ENCODE data around the gene CAMK2G.
A peak's percentile ranks its signal among the peaks of the same experiment; 100 is the strongest.
"Not testable (repeated sequence)": the region's sequence is repeated elsewhere in the genome, so short reads cannot be mapped to it uniquely, and the experiment has no call there.

CAMK2G gene

DNA sequence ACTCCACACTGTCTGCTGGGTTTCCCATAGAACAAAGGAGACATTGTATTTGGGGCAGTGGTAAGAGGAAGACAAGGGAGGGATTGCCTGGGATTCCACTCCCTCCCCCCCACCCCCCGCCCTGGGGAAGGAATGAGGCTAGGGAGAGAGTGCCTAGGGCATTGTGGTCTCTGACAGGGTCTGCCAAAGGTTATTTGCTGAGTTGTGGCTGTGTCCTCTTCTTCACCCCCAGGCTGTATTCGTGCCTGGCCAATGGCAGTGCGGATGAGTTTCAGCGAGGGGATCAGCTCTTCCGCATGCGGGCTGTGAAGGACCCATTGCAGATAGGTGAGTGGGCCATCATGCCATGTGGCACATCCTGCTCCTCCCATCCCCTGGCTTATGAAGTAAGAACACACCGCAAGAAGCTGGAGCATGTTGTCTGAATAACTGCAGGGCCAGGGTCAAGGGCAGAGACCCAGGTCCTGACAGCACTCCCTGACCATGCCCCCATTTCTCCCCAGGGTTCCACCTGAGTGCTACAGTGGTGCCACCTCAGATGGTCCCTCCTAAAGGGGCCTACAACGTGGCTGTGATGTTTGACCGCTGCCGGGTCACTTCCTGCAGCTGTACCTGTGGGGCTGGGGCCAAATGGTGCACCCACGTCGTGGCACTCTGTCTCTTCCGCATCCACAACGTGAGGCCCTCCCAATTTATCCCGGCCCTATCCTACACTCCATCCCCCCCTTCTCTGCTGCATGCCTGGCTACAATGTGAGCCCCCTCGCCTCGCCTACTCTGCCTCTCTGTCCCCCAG, 85.3 kb downstream of the CAMK2G start:
- no peak for DNase-seq

DNA sequence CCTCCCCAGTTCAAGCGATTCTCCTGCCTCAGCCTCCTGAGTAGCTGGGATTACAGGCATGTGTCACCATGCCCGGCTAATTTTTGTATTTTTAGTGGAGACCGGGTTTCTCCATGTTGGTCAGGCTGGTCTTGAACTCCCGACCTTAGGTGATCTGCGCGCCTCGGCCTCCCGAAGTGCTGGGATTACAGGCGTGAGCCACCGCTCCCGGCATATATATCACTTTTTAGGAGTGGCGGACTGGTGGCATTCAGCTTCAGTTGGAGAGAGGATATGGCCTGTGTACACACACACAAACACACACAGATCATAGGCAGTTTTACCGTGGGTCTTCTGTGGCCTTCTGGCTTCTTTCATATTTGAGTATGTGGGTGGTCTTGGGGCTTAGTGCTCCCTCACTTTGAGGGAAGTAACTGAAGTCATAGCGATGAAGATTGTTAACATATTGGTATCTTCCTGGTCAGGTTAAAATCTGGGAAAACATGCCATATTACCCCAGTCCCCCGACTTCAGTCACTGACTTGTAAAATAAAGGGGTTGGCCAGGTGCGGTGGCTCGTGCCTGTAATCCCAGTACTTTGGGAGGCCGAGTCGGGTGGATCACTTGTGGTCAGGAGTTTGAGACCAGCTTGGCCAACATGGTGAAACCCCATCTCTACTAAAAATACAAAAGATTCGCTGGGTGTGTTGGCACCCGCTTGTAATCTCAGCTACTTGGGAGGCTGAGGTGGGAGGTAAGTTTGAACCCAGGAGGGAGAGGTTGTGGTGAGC, 87.1 kb downstream of the CAMK2G start:
- not testable (repeated sequence) for DNase-seq

GRCh38 chr10:73786512-73786885, 87.9 kb downstream of the CAMK2G start:
- no peak for DNase-seq

- DNase-seq = no peak
These were observed 88.4 kb downstream of the CAMK2G start for GRCh38 chr10:73785721-73786511.

GRCh38 chr10:73785211-73785720, 89.1 kb downstream of the CAMK2G start, which contains the start of gene ZSWIM8:
Gene ZSWIM8 (plus strand): TSS chr10:73785606. CDS start chr10:73785879, 273 bp downstream.
- DNase-seq = peak; percentile 98

DNA sequence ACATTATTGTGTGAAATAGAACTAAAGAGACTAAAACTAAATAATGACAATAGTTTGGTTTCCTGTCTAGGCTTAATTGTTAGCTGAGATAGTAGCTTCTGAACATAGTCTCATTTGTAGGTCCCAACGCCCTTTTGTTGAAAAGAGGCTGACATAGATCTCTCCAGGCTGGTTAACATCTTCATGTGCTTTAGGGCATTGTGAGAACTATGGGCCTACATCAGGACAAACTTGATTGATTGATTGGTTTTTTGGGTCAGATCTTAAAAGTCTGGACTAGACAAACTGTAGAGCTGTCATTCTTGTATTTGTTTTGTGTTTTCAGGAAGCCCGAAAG, 91.6 kb downstream of the CAMK2G start:
- no peak for DNase-seq

DNA sequence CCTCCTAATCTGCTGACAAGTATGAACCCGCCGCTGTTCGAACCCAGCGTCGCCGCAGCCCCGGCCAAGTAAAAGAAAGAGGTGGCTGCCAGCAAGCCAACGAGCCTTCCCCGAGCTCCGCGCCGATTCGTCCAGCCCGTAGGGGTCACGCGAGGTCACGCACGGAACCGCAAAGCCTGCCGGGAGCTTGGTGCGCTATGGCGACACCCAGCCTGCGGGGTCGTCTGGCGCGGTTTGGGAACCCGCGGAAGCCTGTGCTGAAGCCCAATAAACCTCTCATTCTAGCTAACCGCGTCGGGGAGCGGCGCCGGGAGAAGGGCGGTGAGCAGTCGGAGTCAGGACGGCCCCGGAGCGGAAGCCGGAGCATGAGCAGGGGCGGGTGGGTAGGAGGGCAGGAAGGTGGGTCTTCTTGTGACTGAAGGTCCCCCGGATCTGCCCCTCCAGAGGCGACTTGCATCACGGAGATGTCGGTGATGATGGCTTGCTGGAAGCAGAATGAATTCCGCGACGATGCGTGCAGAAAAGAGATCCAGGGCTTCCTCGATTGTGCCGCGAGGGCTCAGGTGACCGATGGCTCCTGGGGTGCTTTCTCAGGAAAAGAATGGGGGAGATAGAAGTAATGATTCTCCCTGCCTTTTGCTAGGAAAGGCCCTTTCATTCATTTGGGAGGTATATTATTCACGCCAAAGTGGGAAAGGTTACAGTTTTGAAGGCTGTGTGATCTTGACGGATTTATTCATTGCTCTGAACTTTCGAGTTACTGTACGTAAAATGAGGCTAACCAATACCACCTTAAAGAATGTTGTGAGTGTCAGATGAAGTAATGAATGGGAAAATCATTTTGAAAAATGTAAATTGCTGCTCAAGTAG, 92.2 kb downstream of the CAMK2G start, which contains the start of gene CHCHD1:
CHCHD1 (plus strand) TSS at position 170 of the 870 bp plus-strand sequence; CDS start at position 198, 28 bp downstream.
- peak; percentile 97 for DNase-seq

- DNase-seq = no peak
These were observed 92.8 kb downstream of the CAMK2G start for GRCh38 chr10:73781548-73781878.

- DNase-seq = no peak
These were observed 93.4 kb downstream of the CAMK2G start for GRCh38 chr10:73780966-73781365.

DNA sequence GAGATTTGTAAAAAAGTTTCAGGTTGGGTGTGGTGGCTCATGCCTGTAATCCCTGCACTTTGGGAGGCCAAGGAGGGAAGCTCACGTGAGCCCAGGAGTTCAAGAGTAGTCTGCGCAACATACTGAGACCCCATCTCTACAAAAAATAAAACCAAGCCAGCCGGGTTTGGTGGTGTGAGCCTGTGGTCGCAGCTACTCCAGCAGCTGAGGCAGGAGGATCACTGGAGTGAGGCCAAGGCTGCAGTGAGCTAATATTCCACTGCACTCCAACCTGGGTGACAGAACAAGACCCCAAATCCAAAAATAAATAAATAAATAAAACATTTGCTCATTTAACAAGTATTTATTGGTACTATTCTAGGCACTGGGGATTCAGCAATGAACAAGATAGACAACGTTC, 94.1 kb downstream of the CAMK2G start:
- DNase-seq = no peak

DNA sequence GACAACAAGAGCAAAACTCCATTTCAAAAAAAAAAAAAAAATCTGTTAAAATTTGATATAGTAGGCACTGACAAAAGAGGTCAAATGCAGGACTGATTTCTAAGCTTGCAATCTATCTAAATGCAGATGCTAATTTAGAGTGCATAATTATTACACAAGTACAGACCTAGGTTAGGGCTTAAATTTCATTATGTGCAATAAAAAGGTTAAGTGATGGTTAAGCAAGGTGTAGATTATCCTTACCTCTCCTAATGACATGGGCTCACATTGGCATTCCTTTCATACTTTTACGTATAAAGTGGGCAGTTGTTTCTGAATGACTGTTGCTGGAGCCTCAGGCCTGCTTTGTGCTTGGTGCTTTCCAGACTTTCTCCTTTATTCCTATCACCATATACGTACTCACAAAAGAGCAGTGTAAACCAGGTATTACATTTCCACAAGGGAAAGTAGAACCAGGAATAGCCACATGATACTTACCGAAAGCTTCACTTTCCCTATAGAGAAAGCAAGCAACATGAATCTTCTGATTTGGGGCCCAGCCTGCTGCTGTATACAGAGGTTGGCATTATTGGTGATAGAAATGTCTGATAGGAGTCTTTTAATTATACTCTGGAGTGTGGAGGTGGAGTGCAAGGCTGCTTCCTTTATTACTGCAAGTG, 94.7 kb downstream of the CAMK2G start:
- DNase-seq = no peak

DNA sequence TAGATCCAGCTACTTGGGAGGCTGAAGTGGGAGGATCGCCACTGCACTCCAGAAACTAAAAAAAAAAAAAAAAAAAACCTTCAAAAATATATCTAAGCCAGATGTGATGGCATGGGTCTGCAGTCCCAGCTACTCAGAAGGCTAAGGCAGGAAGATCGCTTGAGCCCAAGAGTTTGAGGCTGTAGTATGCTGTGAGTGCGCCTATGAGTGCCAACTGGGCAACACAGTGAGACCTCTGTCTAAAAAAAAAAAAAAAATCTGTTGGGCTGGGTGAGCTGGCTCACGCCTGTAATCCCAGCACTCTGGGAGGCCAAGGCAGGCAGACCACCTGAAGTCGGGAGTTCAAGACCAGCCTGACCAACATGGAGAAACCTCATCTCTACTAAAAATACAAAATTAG, 95.3 kb downstream of the CAMK2G start:
- DNase-seq = no peak

DNA sequence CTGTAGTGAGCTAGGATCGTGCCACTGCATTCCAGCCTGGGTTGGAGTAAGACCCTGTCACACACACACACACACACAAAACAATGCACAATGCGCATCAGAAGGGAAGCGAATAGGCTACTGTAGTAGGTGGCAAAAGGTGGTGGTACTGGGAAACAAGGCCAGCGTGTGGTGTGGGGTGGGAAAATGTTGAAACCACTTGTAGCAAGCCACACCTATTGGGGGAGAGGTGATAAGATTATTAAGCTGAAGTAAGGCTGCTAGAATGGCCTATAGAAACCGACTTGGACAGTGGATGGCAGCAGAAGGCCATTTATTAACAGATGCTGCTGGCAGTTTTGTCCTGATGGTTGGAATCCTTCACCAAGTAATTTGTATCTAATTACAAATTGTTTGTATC, 99.7 kb downstream of the CAMK2G start:
- no peak for DNase-seq

- peak; percentile 50 for DNase-seq
These were observed 101.0 kb downstream of the CAMK2G start for GRCh38 chr10:73773152-73773879.

DNA sequence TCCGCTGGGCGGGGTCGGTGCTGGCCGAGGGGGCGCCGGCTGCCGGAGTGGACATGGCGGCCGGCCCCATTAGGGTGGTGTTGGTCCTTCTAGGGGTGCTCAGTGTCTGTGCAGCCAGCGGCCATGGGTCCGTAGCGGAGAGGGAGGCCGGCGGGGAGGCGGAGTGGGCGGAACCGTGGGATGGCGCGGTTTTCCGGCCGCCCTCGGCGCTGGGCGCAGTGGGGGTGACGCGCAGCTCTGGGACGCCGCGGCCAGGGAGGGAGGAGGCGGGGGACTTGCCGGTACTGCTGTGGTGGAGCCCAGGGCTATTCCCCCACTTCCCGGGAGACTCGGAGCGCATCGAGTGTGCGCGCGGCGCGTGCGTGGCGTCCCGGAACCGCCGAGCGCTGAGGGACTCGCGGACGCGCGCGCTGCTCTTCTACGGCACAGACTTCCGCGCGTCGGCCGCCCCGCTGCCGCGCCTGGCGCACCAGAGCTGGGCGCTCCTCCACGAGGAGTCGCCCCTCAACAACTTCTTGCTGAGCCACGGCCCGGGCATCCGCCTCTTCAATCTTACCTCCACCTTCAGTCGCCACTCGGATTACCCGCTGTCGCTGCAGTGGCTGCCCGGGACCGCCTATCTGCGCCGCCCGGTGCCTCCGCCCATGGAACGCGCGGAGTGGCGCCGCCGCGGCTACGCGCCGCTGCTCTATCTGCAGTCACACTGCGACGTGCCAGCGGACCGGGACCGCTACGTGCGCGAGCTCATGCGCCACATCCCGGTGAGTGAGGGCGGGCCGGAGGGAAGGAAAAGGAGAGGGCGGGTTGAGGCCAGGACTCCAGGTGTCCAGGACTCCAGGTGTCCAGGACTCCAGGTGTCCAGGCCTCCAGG, 101.8 kb downstream of the CAMK2G start:
- peak; percentile 95 for DNase-seq

- no peak for DNase-seq
These were observed 102.6 kb downstream of the CAMK2G start for GRCh38 chr10:73771722-73772280.

- no peak for DNase-seq
These were observed 105.0 kb downstream of the CAMK2G start for GRCh38 chr10:73769396-73769795.

- DNase-seq = no peak
These were observed 105.5 kb downstream of the CAMK2G start for GRCh38 chr10:73768881-73769280.

DNA sequence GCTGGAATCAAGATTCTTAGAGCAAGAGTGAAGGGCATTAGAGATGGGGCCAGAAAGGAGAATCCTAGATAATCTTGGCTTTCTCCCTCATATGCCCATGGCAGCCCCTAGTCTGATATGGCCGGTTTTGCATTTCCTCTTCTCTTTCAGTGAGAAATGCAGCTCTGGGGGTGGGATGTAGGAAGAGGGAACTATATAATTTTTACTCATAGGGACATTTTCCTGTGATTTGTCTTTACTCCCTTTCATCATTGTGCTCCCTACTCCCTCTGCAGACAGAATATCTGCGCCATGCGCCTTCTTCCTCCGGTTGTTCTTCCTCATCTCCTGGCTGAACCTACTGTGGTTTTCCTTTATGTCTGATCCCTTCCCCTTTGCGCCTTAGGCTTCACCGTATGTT, 109.3 kb downstream of the CAMK2G start:
- DNase-seq = no peak

DNA sequence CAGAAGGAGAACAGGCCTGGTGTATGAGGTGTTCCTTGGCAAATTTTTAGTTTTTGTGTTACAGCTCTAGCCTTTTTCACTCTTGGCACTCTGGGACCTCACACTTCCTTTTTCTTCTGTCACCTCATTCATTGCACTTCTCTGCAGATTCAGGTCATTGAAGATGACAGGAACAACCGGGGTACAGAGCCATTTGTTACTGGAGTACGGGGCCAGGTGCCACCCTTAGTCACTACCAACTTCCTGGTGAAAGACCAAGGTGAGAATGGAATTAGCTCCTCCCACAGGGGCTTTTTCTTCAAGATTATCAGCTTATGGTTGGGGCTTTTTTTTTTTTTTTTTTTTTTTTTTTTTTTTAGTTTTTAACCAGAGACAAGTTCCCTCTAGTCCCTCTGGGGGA, 111.0 kb downstream of the CAMK2G start:
- no peak for DNase-seq

Measured in eye (tissue), 1 donor.